HCT116 (cell line): ENCODE results near the gene NFKB2. TPM values are rescaled to one million over a fixed set of nuclear protein-coding genes. Genes with fewer than 3 reads are reported as not detected.

Source experiments
- ATAC-seq: fragments of 200-7000 bp; cut with Tn5 transposase; 2 replicates; pipeline ENCODE4 v1.9.1; 2020; ENCODE audit warnings: mild to moderate bottlenecking, moderate library complexity
- BruUV-seq: library from RNA; stranded (reverse); fragments of 400-500 nt; replicated peaks from 2 replicates; lab custom pipeline; 2021; lab: Mats Ljungman, UMichigan
- CTCF ChIA-PET: fragments of 300-600 bp; sonication (Branson Sonifier 250); formaldehyde crosslinking; loops from one replicate; lab custom pipeline; 2021; ENCODE audit warnings: antibody characterized with exemption; lab: Charles Lee
- POLR2A ChIA-PET: fragments of 300-600, 350-600 bp; sonication (Branson Sonifier 250); formaldehyde crosslinking; loops from one replicate; lab custom pipeline; 2021; ENCODE audit warnings: antibody characterized with exemption; lab: Charles Lee
- RAD21 ChIA-PET, 2 experiments: fragments of 300-600 bp; sonication (Branson Sonifier 250); formaldehyde crosslinking; loops; one replicate each; lab custom pipeline; 2023; ENCODE audit warnings: low total read pairs in 2 of 2; ENCODE audit not compliant: uncharacterized antibody in 2 of 2, unreplicated experiment in 2 of 2, low non-redundant PET in 1 of 2; lab: Charles Lee
- DNase-seq: peaks from one replicate; pipeline ENCODE4 v3.0.0-alpha.2; 2010; ENCODE audit warnings: low read depth, low spot score
- H2AFZ ChIP-seq: fragments of 200-600 bp; shearing (Covaris generic), sonication (generic); 2 replicates; pipeline ENCODE4 v1.6.1; 2017; ENCODE audit warnings: low read depth, mixed run types, mixed read lengths, antibody characterized with exemption, low read length; ENCODE audit not compliant: poor library complexity, severe bottlenecking
- H3K27ac ChIP-seq: 2 replicates; pipeline ENCODE4 v1.5.1; 2012; ENCODE audit warnings: low read depth, low read length
- H3K27me3 ChIP-seq: fragments of 200-600 bp; sonication (generic); 2 replicates; pipeline ENCODE4 v1.6.1; 2016; ENCODE audit warnings: mixed run types, low read length, mixed read lengths; ENCODE audit not compliant: insufficient read depth
- H3K36me3 ChIP-seq, 2 experiments: fragments of 200-500 bp in 1 of 2; fragments of 200-600 bp in 1 of 2; sonication (Bioruptor generic) in 1 of 2; sonication (generic) in 1 of 2; 2 replicates each; pipeline versions ENCODE4 v1.5.1 to v1.6.1; 2014 to 2016; ENCODE audit warnings: low read length in 2 of 2, inconsistent platforms in 1 of 2, mixed read lengths in 1 of 2, mixed run types in 1 of 2; ENCODE audit not compliant: insufficient read depth in 2 of 2, control insufficient read depth in 1 of 2
- H3K4me1 ChIP-seq, 2 experiments: fragments of 200-600 bp in 1 of 2; sonication (generic) in 1 of 2; 2 replicates each; pipeline versions ENCODE4 v1.5.1 to v1.6.1; 2012 to 2017; ENCODE audit warnings: low read length in 2 of 2, inconsistent platforms in 1 of 2, mild to moderate bottlenecking in 1 of 2, mixed read lengths in 1 of 2, mixed run types in 1 of 2, moderate library complexity in 1 of 2; ENCODE audit not compliant: insufficient read depth in 2 of 2, control insufficient read depth in 1 of 2
- H3K4me2 ChIP-seq: fragments of 200-600 bp; sonication (generic); 2 replicates; pipeline ENCODE4 v1.6.1; 2017; ENCODE audit warnings: mixed run types, low read length, mixed read lengths
- H3K4me3 ChIP-seq, 2 experiments: fragments of 200-600 bp in 1 of 2; sonication (generic) in 1 of 2; replicated peaks in 1 of 2; 2 replicates each; pipeline ENCODE4 v1.5.1; 2011 to 2016; ENCODE audit warnings: low read length in 2 of 2, control low read depth in 1 of 2, low read depth in 1 of 2, mild to moderate bottlenecking in 1 of 2, mixed read lengths in 1 of 2, mixed run types in 1 of 2
- H3K79me2 ChIP-seq: fragments of 200-600 bp; sonication (generic); 2 replicates; pipeline ENCODE4 v1.6.1; 2017; ENCODE audit warnings: mild to moderate bottlenecking, mixed run types, low read length, moderate library complexity, mixed read lengths; ENCODE audit not compliant: insufficient read depth
- H3K9ac ChIP-seq: fragments of 200-600 bp; sonication (generic); 2 replicates; pipeline ENCODE4 v1.6.1; 2016; ENCODE audit warnings: low read length, mixed read lengths
- H3K9me2 ChIP-seq: fragments of 200-600 bp; sonication (generic), shearing (Covaris generic); 2 replicates; pipeline ENCODE4 v1.6.1; 2017; ENCODE audit warnings: mixed run types, mild to moderate bottlenecking, moderate library complexity; ENCODE audit not compliant: insufficient read depth
- H3K9me3 ChIP-seq, 2 experiments: fragments of 200-500 bp in 1 of 2; fragments of 200-600 bp in 1 of 2; sonication (Bioruptor generic) in 1 of 2; sonication (generic) in 1 of 2; 2 replicates each; pipeline ENCODE4 v1.6.1; 2014 to 2017; ENCODE audit warnings: low read length in 2 of 2, mixed read lengths in 2 of 2, inconsistent platforms in 1 of 2, low read depth in 1 of 2, mild to moderate bottlenecking in 1 of 2, mixed run types in 1 of 2, moderate library complexity in 1 of 2; ENCODE audit not compliant: control insufficient read depth in 1 of 2, insufficient read depth in 1 of 2
- H4K20me1 ChIP-seq: fragments of 200-600 bp; sonication (generic), shearing (Covaris generic); 2 replicates; pipeline ENCODE4 v1.6.1; 2017; ENCODE audit warnings: mixed run types, mild to moderate bottlenecking, moderate library complexity; ENCODE audit not compliant: insufficient read depth
- FOSL1 ChIP-seq: IDR thresholded peaks from 2 replicates; pipeline ENCODE4 v1.6.1; 2012; ENCODE audit warnings: low read depth
- MAX ChIP-seq: IDR thresholded peaks from 2 replicates; pipeline ENCODE4 v1.6.1; 2012
- POLR2A ChIP-seq: IDR thresholded peaks from 2 replicates; pipeline ENCODE4 v1.7.0; 2011; ENCODE audit warnings: borderline replicate concordance; ENCODE audit not compliant: insufficient read depth, insufficient read length; ENCODE audit errors: extremely low read depth
- POLR2AphosphoS5 ChIP-seq: IDR thresholded peaks from 2 replicates; pipeline ENCODE4 v1.6.1; 2011; ENCODE audit warnings: mild to moderate bottlenecking, low read depth, low read length, moderate library complexity
- SP1 ChIP-seq: IDR thresholded peaks from 2 replicates; pipeline ENCODE4 v1.6.1; 2012; ENCODE audit warnings: low read depth
- TCF7L2 ChIP-seq: IDR thresholded peaks from 2 replicates; pipeline ENCODE4 v1.7.0; 2011; ENCODE audit warnings: borderline replicate concordance, inconsistent platforms; ENCODE audit not compliant: insufficient read depth, insufficient read length; ENCODE audit errors: extremely low read depth
- YY1 ChIP-seq: IDR thresholded peaks from 2 replicates; pipeline ENCODE4 v1.6.1; 2011; ENCODE audit warnings: low read length, low read depth, moderate library complexity, mild to moderate bottlenecking; ENCODE audit not compliant: insufficient replicate concordance; ENCODE audit errors: extremely low read depth
- ZFX ChIP-seq: fragments of 450-650 bp; IDR thresholded peaks from 2 replicates; pipeline ENCODE4 v1.6.1; 2017
- intact Hi-C: fragments of 100-400 bp; cut with micrococcal nuclease; formaldehyde crosslinking; loops from 2 replicates; pipeline ENCODE4 v1.10.0; 2022
- total RNA-seq: library from RNA; stranded (reverse); gene quantifications from one replicate; pipeline ENCODE4 v1.2.1, GENCODE V29; 2021; ENCODE audit not compliant: unreplicated experiment

The NFKB2 gene
- total RNA-seq, 1 experiment from 2014 or later = 115 TPM

- BruUV-seq = no TSS peak
- peak within 1 kb of the TSS; percentile 87 to 94 for H3K4me3 ChIP-seq
- ChIA-PET POLR2A (interaction anchor here (1.0 to 4.2 kb wide), 14 partner anchors 10 to 251 kb away, joined by 3 to 47 read pairs (median 6); partner anchors contain the start of genes C10orf95, CUEDC2 and NFKB2), RAD21 (interaction anchor here (1.0 to 1.8 kb wide), 4 partner anchors 11 to 191 kb away, joined by 3 to 7 read pairs (median 6); partner anchors contain the start of genes ACTR1A (in 1 of the 2), CUEDC2 (in 1 of the 2) and NFKB2 (in 1 of the 2)), CTCF (interaction anchor here (1.0 to 4.7 kb wide), 16 partner anchors 11 to 818 kb away, joined by 3 to 98 read pairs (median 13); partner anchors contain the start of genes C10orf95, CUEDC2, ELOVL3 and NFKB2)
- no peaks in the 10 kb centered on the region for H3K27me3 ChIP-seq
- no peaks in the 10 kb centered on the region for H3K9me3 ChIP-seq
- no peak for TF ChIP-seq FOSL1
- TF ChIP-seq TCF7L2 = peak; percentile 88
- TF ChIP-seq POLR2A = peak; percentile 51
- peak; percentile 85 for TF ChIP-seq YY1
- TF ChIP-seq SP1 = no peak
- TF ChIP-seq MAX = no peak
- peak; percentile 88 for TF ChIP-seq POLR2AphosphoS5
- peak; percentile 99 for TF ChIP-seq ZFX
- H3K79me2 ChIP-seq = peaks cover 11% of the 10 kb centered on the region
- peaks cover 0 to 11% of the 10 kb centered on the region in 2 experiments; a peak in 1 of 4 replicates for H3K36me3 ChIP-seq
- H3K27ac ChIP-seq = peak within 1 kb of the TSS; percentile 77
- peak within 1 kb of the TSS; percentile 87 for H3K9ac ChIP-seq
- ATAC-seq = peak; percentile 71
- peaks cover 15 to 33% of the 10 kb centered on the region in 2 experiments; a peak in 3 of 4 replicates for H3K4me1 ChIP-seq
- peak; percentile 99 for DNase-seq
- H2AFZ ChIP-seq = peak within 1 kb of the TSS; percentile 70
- H3K4me2 ChIP-seq = peak within 1 kb of the TSS; percentile 93
- no peaks in the 10 kb centered on the region for H3K9me2 ChIP-seq
- no peaks in the 10 kb centered on the region for H4K20me1 ChIP-seq
- intact Hi-C loops = loop anchor here (2.0 to 5.0 kb wide), 2 partner anchors 41 to 58 kb away; no protein-coding TSS in a partner anchor
Observed at GRCh38 chr10:102420714-102421506, 25.4 kb downstream of the NFKB2 start, which contains the start of gene FBXL15. TSS of gene FBXL15 (plus strand) at chr10:102420836. CDS start at chr10:102421130, 294 bp downstream.
